ENCODE measurements around the gene ENPP5.
"Not testable (repeated sequence)": the region's sequence is repeated elsewhere in the genome, so short reads cannot be mapped to it uniquely, and the experiment has no call there.

Gene ENPP5

DNA sequence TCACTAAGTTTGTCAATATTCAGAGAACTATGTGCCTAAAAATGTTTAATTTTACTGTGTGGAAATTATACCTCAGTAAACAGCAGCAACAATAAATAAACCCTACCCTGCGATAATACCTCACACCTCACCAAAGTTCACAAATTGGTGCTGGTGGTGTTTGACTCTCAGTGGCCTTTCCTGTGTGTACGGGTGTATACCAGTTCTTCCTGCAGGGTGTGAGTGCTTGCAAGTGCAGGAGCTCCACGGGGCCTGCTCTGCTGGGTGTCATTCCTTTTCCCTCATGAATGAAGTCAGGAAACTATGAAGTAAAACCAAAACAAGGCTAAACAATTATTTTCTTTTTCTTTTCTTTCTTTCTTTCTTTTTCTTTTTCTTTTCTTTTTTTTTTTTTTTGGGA lies 4.1 kb upstream of the ENPP5 start:
- DNase-seq: no peak

DNA sequence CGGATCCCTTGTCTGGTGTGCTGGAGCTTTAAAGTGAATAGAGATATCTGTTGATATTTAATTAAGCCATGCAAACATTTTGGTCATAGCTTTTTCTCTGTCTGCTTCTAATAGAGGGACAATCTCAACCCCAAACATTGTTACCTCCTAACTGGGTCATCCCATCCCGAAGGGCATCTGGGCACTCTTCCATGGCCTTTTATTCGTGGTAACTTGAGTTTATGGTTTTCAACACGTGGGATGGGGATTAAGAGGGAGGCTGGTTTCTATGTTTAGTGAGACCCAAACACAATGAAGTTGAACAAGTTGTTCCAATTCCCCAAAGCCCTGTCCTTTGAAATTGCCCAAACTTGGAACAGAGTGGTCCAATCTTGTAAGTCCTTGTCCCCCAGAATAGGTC lies 1.4 kb upstream of the ENPP5 start:
- no peak for DNase-seq

DNA sequence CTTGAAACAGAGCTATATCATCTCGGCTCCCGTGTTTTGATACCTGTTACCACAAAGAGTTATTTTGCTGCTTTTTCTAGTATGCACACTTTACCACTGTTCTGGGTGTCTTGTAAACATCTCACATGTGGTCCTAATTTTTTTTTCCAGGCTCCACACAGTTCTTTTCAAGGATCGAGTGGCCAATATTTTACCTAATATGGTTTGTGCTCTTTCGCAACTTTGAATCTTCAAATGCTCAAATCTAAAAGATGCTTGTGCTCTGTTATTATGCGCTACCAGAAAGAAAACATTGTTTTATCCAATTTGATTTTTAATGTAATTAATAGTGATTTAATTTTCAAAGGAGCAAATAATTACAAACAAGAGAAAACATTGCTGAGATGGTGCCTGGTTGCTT lies 10.7 kb downstream of the ENPP5 start:
- DNase-seq: no peak

DNA sequence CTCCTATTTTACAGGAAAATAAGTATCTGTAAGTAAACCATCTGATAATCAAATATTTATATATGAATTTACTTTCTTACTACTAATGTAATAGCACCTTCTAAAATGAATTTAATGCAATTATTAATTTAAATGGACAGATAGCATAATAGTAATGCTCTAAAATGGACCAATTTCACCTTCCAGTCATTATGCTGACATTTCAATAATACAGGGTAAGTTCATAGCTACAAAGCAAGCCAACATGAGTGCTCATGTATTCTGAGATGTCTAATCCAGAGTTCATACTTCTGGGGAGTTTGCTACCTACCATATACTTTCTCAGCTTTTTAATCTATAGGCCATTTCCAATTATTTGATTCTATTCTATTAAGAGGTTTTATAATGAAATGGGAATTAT lies 11.6 kb downstream of the ENPP5 start:
- no peak for DNase-seq

DNA sequence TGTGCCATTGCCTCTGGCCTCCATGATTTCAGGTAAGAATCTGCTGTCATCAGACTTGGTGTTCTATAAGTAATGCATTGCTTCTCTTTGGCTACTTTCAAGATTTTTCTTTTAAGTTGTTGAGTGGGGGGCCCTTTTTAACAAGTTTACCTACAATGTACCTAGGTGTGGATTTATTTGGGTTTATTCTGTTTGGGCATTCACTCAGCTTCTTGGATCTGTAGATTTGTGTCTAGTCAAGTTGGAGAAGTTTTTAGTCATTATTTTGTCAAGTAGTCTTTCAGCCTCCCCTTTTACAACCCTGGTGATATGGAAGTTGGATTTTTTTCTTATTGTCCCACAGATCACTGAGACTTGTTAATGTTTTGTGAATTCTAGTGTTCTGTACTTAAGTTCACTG lies 14.1 kb downstream of the ENPP5 start:
- no peak for DNase-seq

DNA sequence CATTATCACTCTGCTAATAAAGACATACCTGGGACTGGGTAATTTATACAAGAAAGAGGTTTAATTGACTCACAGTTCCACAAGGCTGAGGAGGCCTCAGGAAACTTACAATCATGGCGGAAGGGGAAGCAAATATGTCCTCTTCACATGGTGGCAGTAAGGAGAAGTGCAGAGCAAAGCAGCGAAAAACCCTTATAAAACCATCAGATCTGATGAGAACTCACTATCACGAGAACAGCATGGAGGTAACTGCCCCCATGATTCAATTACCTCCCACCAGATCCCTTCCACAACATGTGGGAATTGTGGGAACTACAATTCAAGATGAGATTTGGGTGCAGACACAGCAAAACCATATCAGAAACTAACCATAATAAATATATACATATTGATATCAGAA lies 21.7 kb downstream of the ENPP5 start:
- DNase-seq: not testable (repeated sequence)

DNA sequence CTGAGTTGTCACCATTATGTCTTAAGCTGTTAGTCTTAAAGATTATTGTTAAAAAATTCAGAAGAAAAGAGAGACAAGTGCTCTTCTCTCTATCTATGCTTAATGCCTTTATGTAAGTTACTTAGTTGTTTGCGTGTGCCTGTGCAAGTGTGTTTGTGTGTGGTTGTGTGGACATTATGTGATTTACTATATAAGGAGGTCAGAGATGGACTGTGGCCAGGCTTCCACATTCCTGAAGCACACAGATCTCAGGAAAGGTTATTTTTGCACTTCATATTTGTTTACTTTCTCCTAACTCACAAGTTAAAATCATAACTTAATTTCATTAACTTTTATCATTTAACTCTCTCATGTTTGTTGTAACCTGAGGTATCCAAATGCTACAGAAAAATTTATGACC lies 26.5 kb downstream of the ENPP5 start:
- no peak for DNase-seq

DNA sequence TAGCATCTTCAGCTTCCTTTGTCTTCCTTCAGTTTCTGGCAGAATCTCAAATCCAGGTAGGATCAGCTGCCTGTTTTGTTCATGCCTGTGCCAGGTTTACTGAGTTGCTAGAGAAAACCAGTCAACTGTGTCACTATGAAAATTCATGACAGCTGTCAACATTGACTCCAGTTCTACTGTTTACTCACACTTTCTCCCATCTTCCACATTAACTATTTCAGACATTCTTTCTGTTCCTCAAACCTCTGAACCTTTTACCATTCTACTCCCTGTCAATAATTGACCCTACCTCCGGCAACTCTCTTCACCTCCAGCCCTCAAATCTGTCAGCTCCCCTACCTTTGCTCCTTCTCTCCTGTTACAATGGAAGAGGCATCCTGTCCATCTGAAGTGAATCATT lies 32.5 kb downstream of the ENPP5 start:
- DNase-seq: no peak

DNA sequence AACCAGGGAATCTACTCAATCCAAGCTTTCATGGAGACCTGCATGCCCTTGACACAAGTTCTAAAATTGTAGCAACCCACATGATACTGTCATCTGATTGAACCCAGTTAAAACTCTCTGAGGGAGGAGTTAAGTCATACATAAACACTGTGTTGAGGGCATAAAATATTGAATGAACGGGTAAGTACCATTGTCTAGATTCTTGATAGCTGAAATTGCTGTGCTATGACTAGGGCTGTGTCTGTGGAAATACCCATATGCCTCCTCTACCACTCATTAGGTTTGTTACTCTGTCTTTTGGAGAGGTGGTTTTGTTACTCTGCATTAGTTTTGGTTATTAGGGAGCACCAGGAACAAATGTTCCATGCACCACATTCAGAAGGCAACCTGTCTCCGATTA lies 33.4 kb downstream of the ENPP5 start:
- DNase-seq: no peak

DNA sequence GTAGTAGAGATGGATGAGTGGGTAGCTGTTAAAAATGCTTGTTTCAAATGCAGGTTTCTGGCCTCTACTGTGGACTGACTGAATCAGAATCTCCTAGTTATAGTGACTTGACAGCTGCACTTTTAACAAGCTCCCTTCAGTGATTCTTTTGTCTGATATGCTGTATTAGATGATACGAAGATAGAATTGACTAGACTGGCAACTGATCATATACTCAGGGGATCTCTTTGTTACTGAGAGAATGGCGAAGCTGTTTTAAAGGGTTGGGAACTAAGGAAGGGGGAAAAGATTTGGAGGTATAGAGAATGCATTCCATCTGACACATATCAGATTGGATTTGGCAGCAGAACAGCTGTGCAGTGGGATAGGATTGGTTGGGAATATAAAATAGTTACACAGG lies 33.9 kb downstream of the ENPP5 start:
- DNase-seq: no peak

DNA sequence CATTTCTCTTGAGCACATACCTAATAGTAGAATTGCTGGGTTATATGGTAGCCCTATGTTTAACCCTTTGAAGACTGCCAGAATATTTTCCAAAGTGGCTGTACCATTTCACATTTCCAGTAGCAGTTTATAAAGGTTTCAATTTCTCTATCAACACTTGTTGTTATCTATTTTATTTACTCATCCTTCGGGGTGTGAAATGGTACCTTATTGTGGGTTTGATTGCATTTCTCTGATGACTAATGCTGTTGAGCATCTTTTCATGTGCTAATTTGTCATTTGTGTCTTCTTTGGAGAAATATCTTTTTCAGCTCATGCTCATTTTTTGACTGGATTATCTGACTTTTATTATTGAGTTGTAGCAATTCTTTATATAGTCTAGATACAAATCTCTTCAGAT lies 35.6 kb downstream of the ENPP5 start:
- DNase-seq: no peak

DNA sequence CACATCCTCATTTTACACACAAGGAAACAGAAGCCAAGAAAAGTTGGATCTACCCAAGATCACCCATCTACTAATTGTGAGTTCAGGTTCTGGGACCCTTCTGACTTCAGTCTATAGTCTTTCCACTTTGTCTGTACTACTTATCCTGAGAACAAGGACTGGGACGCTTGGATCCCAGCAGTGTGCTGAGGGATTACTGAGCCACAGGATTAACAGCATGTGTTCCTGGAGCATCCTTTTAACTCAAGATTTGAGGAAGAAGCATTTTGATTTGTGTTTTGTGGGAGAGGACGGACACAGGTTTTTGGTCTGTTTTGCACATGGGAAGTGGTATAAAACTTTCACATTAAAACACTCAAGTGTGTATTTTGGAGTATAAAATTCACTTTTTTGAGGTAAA lies 36.6 kb downstream of the ENPP5 start:
- DNase-seq: no peak

DNA sequence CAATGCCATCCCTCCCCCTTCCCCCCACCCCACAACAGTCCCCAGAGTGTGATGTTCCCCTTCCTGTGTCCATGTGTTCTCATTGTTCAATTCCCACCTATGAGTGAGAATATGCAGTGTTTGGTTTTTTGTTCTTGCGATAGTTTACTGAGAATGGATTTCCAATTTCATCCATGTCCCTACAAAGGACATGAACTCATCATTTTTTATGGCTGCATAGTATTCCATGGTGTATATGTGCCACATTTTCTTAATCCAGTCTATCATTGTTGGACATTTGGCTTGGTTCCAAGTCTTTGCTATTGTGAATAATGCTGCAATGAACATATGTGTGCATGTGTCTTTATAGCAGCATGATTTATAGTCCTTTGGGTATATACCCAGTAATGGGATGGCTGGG lies 39.5 kb downstream of the ENPP5 start:
- not testable (repeated sequence) for DNase-seq

DNA sequence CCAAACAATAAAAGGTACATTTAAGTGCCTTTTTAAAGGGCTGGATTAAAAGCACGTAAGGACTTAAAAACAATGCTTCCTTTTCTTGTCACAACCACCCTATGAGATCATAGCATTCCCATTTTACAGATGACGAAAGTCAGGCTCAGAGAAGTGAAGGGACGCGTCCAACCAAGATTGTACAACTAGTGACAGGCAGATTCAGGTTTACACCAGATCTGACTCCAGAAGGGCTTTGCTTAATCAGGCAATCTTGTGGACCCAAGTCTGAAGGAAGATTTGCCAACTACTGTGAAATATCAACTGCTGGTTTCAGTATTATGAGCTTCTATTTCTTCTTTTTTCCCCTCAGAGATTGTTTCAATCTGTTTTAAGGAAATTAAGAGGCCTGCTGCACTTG lies 40.1 kb downstream of the ENPP5 start:
- DNase-seq: no peak

DNA sequence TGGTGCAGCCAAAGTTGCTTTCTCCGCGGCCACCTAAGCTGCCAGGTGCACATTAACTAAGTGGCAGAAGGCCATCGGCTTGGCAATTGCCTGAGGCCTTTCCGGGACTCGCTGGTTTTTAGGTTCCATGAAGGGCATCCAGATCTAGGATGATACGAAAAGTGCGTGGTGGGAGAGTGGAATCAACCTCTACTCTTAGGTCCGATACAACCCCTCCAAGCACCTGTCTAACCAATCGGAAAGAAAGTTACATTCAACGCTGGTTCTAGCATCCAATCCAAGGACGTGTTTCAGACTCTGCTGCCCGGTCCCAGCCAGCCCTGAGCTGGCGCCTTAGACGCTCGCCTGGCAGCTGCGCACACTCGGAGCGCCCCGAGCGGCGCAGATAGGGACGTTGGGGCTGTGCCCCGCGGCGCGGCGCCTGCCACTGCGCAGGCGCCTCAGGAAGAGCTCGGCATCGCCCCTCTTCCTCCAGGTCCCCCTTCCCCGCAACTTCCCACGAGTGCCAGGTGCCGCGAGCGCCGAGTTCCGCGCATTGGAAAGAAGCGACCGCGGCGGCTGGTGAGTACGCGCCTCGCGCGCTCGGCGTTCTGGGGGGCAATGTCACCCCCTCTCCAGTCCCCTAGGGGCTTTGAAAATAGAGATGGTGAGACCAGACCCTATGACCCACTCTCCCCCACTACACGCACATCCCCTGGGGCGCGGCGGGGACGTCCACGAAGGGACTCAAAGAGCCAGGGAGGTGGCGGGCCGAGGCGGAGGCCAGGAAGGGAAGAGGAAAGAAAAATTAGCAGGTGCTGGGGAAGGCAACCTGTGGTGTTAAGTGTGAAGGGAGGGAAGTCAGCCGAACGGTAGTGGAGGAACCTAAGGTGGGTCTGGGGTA lies 40.9 kb downstream of the ENPP5 start, which contains the start of gene ENPP4:
Gene ENPP4 (plus strand): TSS at position 361 of the 883 bp plus-strand sequence. CDS start 9,595 bp downstream, outside the sequence.
- DNase-seq: peak; percentile 87

DNA sequence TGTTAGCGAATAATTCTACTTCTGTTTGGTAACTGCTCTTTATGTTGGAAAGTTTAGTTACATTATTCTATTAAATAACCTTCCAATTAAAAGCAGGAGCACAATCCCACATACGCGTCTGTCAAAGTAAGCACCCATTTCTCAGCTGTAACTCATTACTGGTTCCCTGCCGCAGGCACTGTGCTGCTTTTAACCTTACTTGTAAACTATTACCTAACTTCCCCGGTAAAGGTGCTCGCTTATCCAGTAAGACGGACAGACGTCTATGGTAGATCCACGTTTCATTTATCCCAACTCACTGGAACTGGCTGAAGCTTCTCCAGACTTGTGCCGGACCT lies 41.5 kb downstream of the ENPP5 start:
- DNase-seq: no peak

DNA sequence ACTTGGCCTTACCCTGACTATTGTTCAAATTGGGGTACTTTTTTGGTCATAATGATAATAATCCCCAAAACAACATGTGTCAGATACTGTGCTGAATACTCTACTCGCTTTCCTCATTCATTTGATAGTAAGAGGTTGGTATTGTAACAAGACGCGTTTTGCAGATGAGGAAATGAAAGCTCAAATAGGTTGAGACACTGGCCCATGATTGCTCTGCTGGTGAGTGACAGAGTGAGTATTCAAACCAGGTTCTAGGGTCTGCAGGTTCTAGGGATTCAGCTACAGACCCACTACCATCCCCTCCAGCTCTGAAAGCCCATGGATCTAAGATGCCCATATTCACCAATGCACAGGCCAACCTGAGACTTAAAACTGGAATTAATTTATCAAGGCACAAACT lies 42.3 kb downstream of the ENPP5 start:
- DNase-seq: no peak

DNA sequence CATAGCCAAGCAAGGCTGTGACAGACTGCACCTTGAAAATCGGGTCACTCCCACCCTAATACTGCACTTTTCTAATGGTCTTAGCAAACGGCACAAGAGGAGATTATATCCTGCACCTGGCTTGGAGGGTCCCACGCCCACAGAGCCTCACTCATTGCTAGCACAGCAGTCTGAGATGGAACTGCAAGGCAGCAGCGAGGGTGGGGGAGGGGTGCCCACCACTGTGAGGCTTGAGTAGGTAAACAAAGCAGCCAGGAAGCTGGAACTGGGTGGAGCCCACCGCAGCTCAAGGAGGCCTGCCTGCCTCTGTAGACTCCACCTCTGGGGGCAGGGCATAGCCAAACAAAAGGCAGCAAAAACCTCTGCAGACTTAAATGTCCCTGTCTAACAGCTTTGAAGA lies 51.1 kb downstream of the ENPP5 start:
- not testable (repeated sequence) for DNase-seq

DNA sequence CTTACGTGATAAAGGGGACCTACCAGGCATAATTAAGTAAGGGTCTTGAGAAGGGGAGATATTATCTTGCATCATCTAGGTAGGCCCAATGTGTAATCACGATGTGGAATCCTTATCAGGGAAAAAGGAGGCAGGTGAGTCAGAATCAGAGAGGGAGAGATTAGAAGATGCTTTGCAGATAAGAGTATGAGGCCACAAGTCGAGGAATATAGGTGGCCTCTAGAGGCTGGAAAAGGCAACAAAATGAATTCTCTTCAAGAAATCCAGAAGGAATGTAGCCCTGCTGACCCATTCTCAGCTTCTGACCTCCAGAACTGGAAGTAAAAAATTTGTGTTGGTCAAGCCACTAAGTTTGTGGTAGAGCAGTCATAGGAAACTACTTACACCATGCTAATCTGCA lies 51.9 kb downstream of the ENPP5 start:
- no peak for DNase-seq

DNA sequence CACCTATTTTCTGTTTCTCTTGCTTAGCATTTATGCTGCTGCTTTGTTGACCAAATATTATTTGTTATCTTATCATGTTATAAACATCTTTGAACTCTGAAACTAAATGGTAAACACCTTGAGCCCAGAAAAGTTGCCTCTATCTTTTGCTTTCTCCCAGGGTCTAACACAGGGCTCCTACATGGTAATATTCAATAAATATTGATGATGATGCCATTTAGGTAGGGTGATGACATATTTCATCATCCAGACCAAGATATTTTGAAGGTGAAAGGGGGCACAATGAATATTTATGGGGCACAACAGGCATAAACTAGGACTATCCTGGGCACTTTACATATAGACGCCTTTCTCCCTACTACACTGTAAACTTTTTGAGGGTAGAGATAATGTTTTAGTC lies 52.6 kb downstream of the ENPP5 start:
- DNase-seq: no peak

DNA sequence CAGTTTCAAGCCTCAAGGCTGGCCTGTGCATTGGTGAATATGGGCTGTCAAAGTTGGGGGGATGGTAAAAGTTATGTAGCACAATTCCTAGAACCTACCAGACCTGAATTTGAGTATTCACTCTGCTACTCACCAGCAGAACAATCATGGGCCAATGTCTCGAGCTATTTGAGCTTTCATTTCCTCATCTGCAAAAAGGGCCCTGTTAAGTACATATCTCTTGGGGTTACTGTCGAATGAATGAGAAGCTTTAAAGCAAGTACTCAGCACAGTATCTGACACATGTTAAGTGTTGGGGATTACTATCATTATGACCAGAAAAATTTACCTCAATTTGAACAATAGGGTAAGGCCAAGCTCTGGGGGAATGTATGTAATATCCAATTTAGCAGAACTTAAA lies 54.5 kb downstream of the ENPP5 start:
- DNase-seq: no peak

DNA sequence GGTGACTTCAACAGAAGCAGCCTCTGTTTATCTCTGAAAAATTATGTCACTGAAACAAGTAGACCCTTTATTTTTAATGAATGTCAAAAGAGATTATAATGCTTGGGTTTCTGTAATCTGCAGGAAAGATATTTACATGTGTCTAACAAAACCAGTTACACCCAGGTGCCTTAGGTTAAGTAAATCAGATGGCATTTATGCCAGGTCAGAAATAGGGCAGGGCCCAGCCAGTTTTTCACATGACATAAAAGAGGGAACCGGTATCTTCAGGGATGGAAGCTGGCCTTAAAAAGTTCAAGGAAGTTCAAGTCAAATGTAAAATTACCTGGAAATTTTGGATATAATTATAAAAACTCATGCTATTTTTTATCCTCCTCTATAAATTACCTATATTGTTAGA lies 55.1 kb downstream of the ENPP5 start:
- no peak for DNase-seq

DNA sequence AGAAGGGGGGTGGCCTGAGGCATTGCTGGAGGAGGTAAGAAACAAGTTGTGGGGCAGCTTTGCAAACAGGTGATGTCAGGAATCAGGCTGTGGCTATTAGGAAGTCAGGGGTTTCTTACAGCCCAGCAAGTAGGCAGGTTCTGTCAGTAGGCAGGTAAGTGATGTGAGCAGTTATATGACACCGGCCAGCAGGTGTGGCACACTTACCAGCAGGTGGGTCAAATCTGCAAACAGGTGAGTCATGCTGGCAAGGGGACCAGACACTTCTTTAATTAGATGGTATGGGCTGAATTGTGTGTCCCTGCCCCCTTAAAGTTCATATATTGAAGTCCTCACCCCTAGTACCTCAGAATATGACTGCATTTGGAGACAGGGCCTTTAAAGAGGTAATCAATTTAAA lies 57.4 kb downstream of the ENPP5 start:
- no peak for DNase-seq
